Astrocyte of the cerebellum (primary cell): Measurements from ENCODE around the gene THY1.
"Not testable (repeated sequence)": the region's sequence is repeated elsewhere in the genome, so short reads cannot be mapped to it uniquely, and the experiment has no call there.

Experiments
- DNase-seq: peaks from one replicate; pipeline ENCODE4 v3.0.0-alpha.2; 2011; ENCODE audit warnings: low read depth
- H3K4me3 ChIP-seq: 2 replicates; pipeline ENCODE4 v1.5.1; 2011; ENCODE audit warnings: mild to moderate bottlenecking, low read depth, low read length, moderate library complexity
- in situ Hi-C: cut with HindIII; loops from 2 replicates; pipeline ENCODE4 v1.10.0; 2017; ENCODE audit warnings: low sequenced_read_pairs
- TF ChIP-seq, protein P1 (sequence below): IDR thresholded peaks from 2 replicates; pipeline ENCODE4 v1.5.1; 2012; ENCODE audit warnings: low read length, low read depth, moderate library complexity, mild to moderate bottlenecking; ENCODE audit errors: missing control alignments

The THY1 gene

DNA sequence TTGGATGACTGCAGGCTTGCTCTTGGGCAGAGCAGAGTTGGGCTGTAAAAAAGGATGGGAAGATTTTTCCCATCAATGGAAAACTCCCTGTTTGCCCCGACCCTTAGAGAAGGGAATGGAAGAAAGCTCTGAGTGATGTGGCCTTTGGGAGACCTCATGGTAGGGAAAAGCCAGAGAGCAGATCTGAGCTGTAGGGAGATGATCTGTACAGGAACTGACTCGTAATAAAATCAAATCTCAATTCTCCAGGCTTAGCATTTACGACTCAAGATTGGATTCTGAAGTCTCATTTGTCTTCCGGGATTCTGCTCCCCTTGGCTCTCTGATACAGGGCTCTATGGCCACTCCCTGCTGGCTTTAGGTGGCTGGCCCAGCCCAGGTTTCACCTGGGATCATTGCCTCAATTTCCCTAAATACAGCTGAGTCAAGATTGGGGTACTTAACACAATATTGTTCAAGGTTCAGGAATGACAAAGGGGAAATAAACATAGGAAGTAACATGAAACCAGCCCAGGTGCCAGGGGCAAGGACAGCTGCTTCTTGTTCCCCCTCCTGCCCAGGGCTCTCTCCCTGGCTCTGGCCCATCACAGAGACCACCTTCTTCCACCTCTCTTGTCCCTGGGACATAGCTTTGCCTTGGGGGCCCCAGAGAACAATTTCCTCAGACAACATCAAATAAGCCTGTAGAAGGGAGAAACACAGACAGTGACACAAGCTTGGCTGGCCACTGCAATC is 38.4 kb upstream of the THY1 start:
- in situ Hi-C loops = no loop called here
- DNase-seq = no peak
- no peak overlapping the region for H3K4me3 ChIP-seq
- TF ChIP-seq, protein P1, sequence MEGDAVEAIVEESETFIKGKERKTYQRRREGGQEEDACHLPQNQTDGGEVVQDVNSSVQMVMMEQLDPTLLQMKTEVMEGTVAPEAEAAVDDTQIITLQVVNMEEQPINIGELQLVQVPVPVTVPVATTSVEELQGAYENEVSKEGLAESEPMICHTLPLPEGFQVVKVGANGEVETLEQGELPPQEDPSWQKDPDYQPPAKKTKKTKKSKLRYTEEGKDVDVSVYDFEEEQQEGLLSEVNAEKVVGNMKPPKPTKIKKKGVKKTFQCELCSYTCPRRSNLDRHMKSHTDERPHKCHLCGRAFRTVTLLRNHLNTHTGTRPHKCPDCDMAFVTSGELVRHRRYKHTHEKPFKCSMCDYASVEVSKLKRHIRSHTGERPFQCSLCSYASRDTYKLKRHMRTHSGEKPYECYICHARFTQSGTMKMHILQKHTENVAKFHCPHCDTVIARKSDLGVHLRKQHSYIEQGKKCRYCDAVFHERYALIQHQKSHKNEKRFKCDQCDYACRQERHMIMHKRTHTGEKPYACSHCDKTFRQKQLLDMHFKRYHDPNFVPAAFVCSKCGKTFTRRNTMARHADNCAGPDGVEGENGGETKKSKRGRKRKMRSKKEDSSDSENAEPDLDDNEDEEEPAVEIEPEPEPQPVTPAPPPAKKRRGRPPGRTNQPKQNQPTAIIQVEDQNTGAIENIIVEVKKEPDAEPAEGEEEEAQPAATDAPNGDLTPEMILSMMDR = no peak

- peak; percentile 89 for DNase-seq
- H3K4me3 ChIP-seq = no peak overlapping the region
- in situ Hi-C loops = no loop called here
- TF ChIP-seq, protein P1 = no peak
Measured at GRCh38 chr11:119460582-119460981, 37.6 kb upstream of the THY1 start.

GRCh38 chr11:119460097-119460496 is 37.1 kb upstream of the THY1 start:
- no peak for DNase-seq
- TF ChIP-seq, protein P1 = no peak
- in situ Hi-C loops = no loop called here
- H3K4me3 ChIP-seq = no peak overlapping the region

- DNase-seq = no peak
- H3K4me3 ChIP-seq = no peak overlapping the region
- in situ Hi-C loops = no loop called here
- TF ChIP-seq, protein P1 = no peak
Measured at GRCh38 chr11:119459293-119459976, 36.5 kb upstream of the THY1 start.

DNA sequence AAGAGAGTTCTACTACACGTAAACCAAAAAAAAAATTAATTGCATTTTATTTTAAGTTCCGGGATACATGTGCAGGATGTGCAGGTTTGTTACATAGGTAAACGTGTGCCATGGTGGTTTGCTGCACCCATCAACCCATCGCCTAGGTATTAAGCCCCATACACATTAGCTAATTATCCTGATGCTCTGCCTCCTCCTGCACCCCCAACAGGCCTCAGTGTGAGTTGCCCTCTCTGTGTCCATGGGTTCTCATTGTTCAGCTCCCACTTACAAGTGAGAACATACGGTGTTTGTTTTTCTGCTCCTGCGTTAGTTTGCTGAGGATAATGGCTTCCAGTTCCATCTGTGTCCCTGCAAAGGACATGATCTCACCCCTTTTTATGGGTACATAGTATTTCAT is 32.7 kb upstream of the THY1 start:
- H3K4me3 ChIP-seq, in situ Hi-C loops, DNase-seq: not testable (repeated sequence)

- in situ Hi-C loops, DNase-seq, H3K4me3 ChIP-seq: not testable (repeated sequence)
Measured at GRCh38 chr11:119455241-119455640, 32.3 kb upstream of the THY1 start.

- in situ Hi-C loops = no loop called here
- TF ChIP-seq, protein P1 = no peak
- DNase-seq = no peak
- no peak overlapping the region for H3K4me3 ChIP-seq
Measured at GRCh38 chr11:119453881-119454280, 30.9 kb upstream of the THY1 start.
